Neuronal stem cell (in vitro differentiated cells): ENCODE results near the gene NEK10.

Experiments used
- DNase-seq: peaks from one replicate; pipeline ENCODE4 v3.0.0-alpha.2; 2013; ENCODE audit warnings: low spot score
- H2AFZ ChIP-seq: one replicate; pipeline ENCODE4 v1.6.1; 2013; ENCODE audit warnings: mild to moderate bottlenecking, low read length, inconsistent platforms
- H2AK5ac ChIP-seq: 2 replicates; pipeline ENCODE4 v1.6.1; 2013; ENCODE audit warnings: low read depth, mild to moderate bottlenecking, inconsistent platforms, low read length, moderate library complexity, mixed read lengths
- H2BK120ac ChIP-seq: 2 replicates; pipeline ENCODE4 v1.6.1; 2013; ENCODE audit warnings: low read depth, mild to moderate bottlenecking, inconsistent platforms, low read length, moderate library complexity, mixed read lengths
- H2BK12ac ChIP-seq: one replicate; pipeline ENCODE4 v1.6.1; 2013; ENCODE audit warnings: low read length, inconsistent platforms
- H2BK15ac ChIP-seq: 2 replicates; pipeline ENCODE4 v1.6.1; 2013; ENCODE audit warnings: mild to moderate bottlenecking, low read length, inconsistent platforms, mixed read lengths
- H2BK5ac ChIP-seq: one replicate; pipeline ENCODE4 v1.6.1; 2013; ENCODE audit warnings: inconsistent platforms, mild to moderate bottlenecking, low read length, moderate library complexity
- H3K14ac ChIP-seq: one replicate; pipeline ENCODE4 v1.6.1; 2013; ENCODE audit warnings: low read length, inconsistent platforms
- H3K18ac ChIP-seq: 2 replicates; pipeline ENCODE4 v1.6.1; 2013; ENCODE audit warnings: low read length, inconsistent platforms
- H3K23ac ChIP-seq: 2 replicates; pipeline ENCODE4 v1.6.1; 2013; ENCODE audit warnings: low read depth, mild to moderate bottlenecking, mixed read lengths, low read length, inconsistent platforms; ENCODE audit not compliant: poor library complexity
- H3K27ac ChIP-seq: replicated peaks from 3 replicates; pipeline ENCODE4 v1.5.1; 2013; ENCODE audit warnings: low read length, inconsistent platforms
- H3K27me3 ChIP-seq, 3 experiments: 2 replicates each; pipeline ENCODE4 v1.6.1; 2013; ENCODE audit warnings: low read length in 3 of 3, mild to moderate bottlenecking in 2 of 3, inconsistent platforms in 1 of 3, low read depth in 1 of 3, mixed read lengths in 1 of 3, moderate library complexity in 1 of 3; ENCODE audit not compliant: control insufficient read depth in 3 of 3, insufficient read depth in 3 of 3
- H3K36me3 ChIP-seq, 2 donors: replicated peaks in 1 of 2; 2 replicates each; pipeline ENCODE4 v1.6.1; 2013; ENCODE audit warnings: low read length in 2 of 2; ENCODE audit not compliant: control insufficient read depth in 2 of 2, insufficient read depth in 2 of 2
- H3K4ac ChIP-seq: 2 replicates; pipeline ENCODE4 v1.6.1; 2013; ENCODE audit warnings: inconsistent platforms, mild to moderate bottlenecking, low read length, moderate library complexity
- H3K4me1 ChIP-seq, 2 donors: 1 replicate in 1 of 2; 2 replicates in 1 of 2; pipeline ENCODE4 v1.6.1; 2013; ENCODE audit warnings: low read length in 2 of 2, low read depth in 1 of 2; ENCODE audit not compliant: control insufficient read depth in 2 of 2, insufficient read depth in 1 of 2
- H3K4me2 ChIP-seq: one replicate; pipeline ENCODE4 v1.6.1; 2013; ENCODE audit warnings: mild to moderate bottlenecking, low read length, inconsistent platforms; ENCODE audit not compliant: insufficient read depth, poor library complexity, severe bottlenecking
- H3K4me3 ChIP-seq, 2 donors: 2 replicates each; pipeline ENCODE4 v1.5.1; 2013; ENCODE audit warnings: low read length in 2 of 2, mild to moderate bottlenecking in 2 of 2, inconsistent platforms in 1 of 2, moderate library complexity in 1 of 2
- H3K79me1 ChIP-seq: one replicate; pipeline ENCODE4 v1.6.1; 2013; ENCODE audit warnings: low read depth, mild to moderate bottlenecking, inconsistent platforms, low read length, moderate library complexity
- H3K9ac ChIP-seq: one replicate; pipeline ENCODE4 v1.6.1; 2013; ENCODE audit warnings: mild to moderate bottlenecking, low read depth, low read length, inconsistent platforms; ENCODE audit not compliant: poor library complexity
- H3K9me3 ChIP-seq, 2 donors: replicated peaks in 1 of 2; 2 replicates each; pipeline versions ENCODE3 to v1.6.1; 2013; ENCODE audit warnings: low read length in 2 of 2, mild to moderate bottlenecking in 2 of 2, inconsistent platforms in 1 of 2, low read depth in 1 of 2, mixed read lengths in 1 of 2, moderate library complexity in 1 of 2; ENCODE audit not compliant: control insufficient read depth in 2 of 2, insufficient read depth in 1 of 2
- H4K8ac ChIP-seq: one replicate; pipeline ENCODE4 v1.6.1; 2013; ENCODE audit warnings: low read depth, mild to moderate bottlenecking, inconsistent platforms, low read length, moderate library complexity
- H4K91ac ChIP-seq: one replicate; pipeline ENCODE4 v1.6.1; 2013; ENCODE audit warnings: low read length, low read depth, mild to moderate bottlenecking, inconsistent platforms; ENCODE audit not compliant: poor library complexity
- WGBS, 2 donors: extraction: QIAGEN DNeasy Blood & Tissue Kit; methylation state at CpG; one replicate each; pipeline ENCODE4 v1.1.7; 2013; ENCODE audit warnings: missing lambda C conversion rate in 2 of 2, mixed read lengths in 1 of 2; ENCODE audit not compliant: insufficient read length in 2 of 2, insufficient replicate concordance in 1 of 2; ENCODE audit errors: extremely low coverage in 2 of 2; 5-methylcytosine and 5-hydroxymethylcytosine counted together

Gene NEK10

DNA sequence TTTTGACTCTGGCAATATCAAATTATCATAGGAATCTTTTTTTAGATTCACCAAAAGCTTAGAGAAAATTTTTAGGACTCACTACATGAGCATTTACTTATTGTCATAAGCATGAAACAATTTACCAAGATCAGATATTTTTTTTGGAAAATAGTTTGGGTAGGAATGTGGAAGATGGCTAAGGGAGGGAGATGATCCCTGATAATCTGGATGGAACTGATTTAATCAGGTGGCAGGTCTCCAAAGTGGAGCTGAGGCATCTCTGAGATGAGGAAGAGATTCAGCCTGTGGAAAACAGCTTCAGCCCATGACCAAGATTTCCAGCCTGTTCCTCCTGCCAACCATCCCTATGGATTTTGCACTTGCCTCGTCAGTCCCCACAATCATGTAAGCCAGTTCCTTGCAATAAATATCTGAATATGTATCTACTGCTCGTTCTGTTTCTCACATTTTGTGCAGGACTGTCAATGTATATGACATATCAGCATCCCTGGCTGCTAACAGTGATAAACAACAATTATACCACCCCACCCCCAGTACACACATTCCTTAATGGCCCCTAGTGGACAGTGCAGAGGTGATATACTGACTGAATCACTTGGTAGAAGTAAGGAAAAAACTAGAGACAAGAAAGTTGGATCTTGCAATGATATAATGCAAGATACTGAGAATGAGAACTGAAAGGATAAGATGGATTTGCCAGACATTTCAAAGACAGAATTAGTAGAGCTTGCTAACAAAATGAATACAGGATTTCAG is 183.8 kb downstream of the NEK10 start:
- no peaks in the 10 kb centered on the region for H3K4me1 ChIP-seq
- no peak overlapping the region for H3K14ac ChIP-seq
- no peak overlapping the region for H3K18ac ChIP-seq
- no peaks in the 10 kb centered on the region for H3K36me3 ChIP-seq
- H2AK5ac ChIP-seq: no peak overlapping the region
- no peak overlapping the region for H3K4ac ChIP-seq
- H3K9ac ChIP-seq: no peak overlapping the region
- no CpG with 5 or more reads among the region's 2 CpGs for WGBS, 2 donors
- H3K4me2 ChIP-seq: no peak overlapping the region
- no peak overlapping the region for H4K8ac ChIP-seq
- no peak overlapping the region for H2AFZ ChIP-seq
- no peaks in the 10 kb centered on the region for H3K9me3 ChIP-seq
- DNase-seq: no peak
- no peak overlapping the region for H2BK12ac ChIP-seq
- no peak overlapping the region for H3K23ac ChIP-seq
- no peak overlapping the region for H3K4me3 ChIP-seq
- no peaks in the 10 kb centered on the region for H3K27me3 ChIP-seq
- H2BK120ac ChIP-seq: no peak overlapping the region
- no peak overlapping the region for H2BK5ac ChIP-seq
- H3K27ac ChIP-seq: no peak overlapping the region
- no peak overlapping the region for H2BK15ac ChIP-seq
- no peak overlapping the region for H4K91ac ChIP-seq
- no peaks in the 10 kb centered on the region for H3K79me1 ChIP-seq

GRCh38 chr3:27184261-27184660 is 184.9 kb downstream of the NEK10 start:
- no peak overlapping the region for H2BK5ac ChIP-seq
- H2AK5ac ChIP-seq: no peak overlapping the region
- H3K14ac ChIP-seq: no peak overlapping the region
- no peak for DNase-seq
- H3K36me3 ChIP-seq: no peaks in the 10 kb centered on the region
- H2BK120ac ChIP-seq: no peak overlapping the region
- H3K4me2 ChIP-seq: no peak overlapping the region
- no peak overlapping the region for H3K18ac ChIP-seq
- H2BK15ac ChIP-seq: no peak overlapping the region
- H3K79me1 ChIP-seq: no peaks in the 10 kb centered on the region
- H4K8ac ChIP-seq: no peak overlapping the region
- WGBS, 2 donors: no CpG with 5 or more reads among the region's 2 CpGs
- H3K4me1 ChIP-seq: no peaks in the 10 kb centered on the region
- H2AFZ ChIP-seq: no peak overlapping the region
- no peak overlapping the region for H3K9ac ChIP-seq
- H3K4me3 ChIP-seq: no peak overlapping the region
- H3K27me3 ChIP-seq: no peaks in the 10 kb centered on the region
- no peak overlapping the region for H3K23ac ChIP-seq
- H4K91ac ChIP-seq: no peak overlapping the region
- H3K9me3 ChIP-seq: no peaks in the 10 kb centered on the region
- no peak overlapping the region for H3K27ac ChIP-seq
- H2BK12ac ChIP-seq: no peak overlapping the region
- no peak overlapping the region for H3K4ac ChIP-seq

GRCh38 chr3:27176256-27176655 is 192.9 kb downstream of the NEK10 start:
- Histone ChIP-seq H3K4me1 (no peaks in the 10 kb centered on the region), H2AFZ (no peak overlapping the region), H3K27me3 (no peaks in the 10 kb centered on the region), H3K4me3 (no peak overlapping the region), H3K14ac (no peak overlapping the region), H4K8ac (no peak overlapping the region), H3K4me2 (no peak overlapping the region), H4K91ac (no peak overlapping the region), H2BK5ac (no peak overlapping the region), H3K23ac (no peak overlapping the region), H3K9ac (no peak overlapping the region), H3K79me1 (no peaks in the 10 kb centered on the region), H2BK120ac (no peak overlapping the region), H2BK12ac (no peak overlapping the region), H2BK15ac (no peak overlapping the region), H3K4ac (no peak overlapping the region), H3K9me3 (no peaks in the 10 kb centered on the region), H3K36me3 (no peaks in the 10 kb centered on the region), H3K18ac (no peak overlapping the region), H2AK5ac (no peak overlapping the region), H3K27ac (no peak overlapping the region)
- no peak for DNase-seq
- WGBS, 2 donors: 100% methylated on average over 1 of the region's 3 CpGs; no CpG with 5 or more reads in 1 of the 2 donors

- Histone ChIP-seq H3K18ac (no peak overlapping the region), H2AFZ (no peak overlapping the region), H3K79me1 (no peaks in the 10 kb centered on the region), H3K9ac (no peak overlapping the region), H3K27ac (no peak overlapping the region), H4K91ac (no peak overlapping the region), H3K9me3 (no peaks in the 10 kb centered on the region), H2BK5ac (no peak overlapping the region), H3K14ac (no peak overlapping the region), H2BK12ac (no peak overlapping the region), H3K4me3 (no peak overlapping the region), H2BK15ac (no peak overlapping the region), H4K8ac (no peak overlapping the region), H3K23ac (no peak overlapping the region), H3K4me1 (no peaks in the 10 kb centered on the region), H2AK5ac (no peak overlapping the region), H3K4ac (no peak overlapping the region), H3K36me3 (no peaks in the 10 kb centered on the region), H3K27me3 (no peaks in the 10 kb centered on the region), H2BK120ac (no peak overlapping the region), H3K4me2 (no peak overlapping the region)
- no CpG with 5 or more reads among the region's 4 CpGs for WGBS, 2 donors
- no peak for DNase-seq
Measured at GRCh38 chr3:27174530-27174929, 194.7 kb downstream of the NEK10 start.
